ENCODE measurements around the gene PLCG2.

The PLCG2 gene

DNA sequence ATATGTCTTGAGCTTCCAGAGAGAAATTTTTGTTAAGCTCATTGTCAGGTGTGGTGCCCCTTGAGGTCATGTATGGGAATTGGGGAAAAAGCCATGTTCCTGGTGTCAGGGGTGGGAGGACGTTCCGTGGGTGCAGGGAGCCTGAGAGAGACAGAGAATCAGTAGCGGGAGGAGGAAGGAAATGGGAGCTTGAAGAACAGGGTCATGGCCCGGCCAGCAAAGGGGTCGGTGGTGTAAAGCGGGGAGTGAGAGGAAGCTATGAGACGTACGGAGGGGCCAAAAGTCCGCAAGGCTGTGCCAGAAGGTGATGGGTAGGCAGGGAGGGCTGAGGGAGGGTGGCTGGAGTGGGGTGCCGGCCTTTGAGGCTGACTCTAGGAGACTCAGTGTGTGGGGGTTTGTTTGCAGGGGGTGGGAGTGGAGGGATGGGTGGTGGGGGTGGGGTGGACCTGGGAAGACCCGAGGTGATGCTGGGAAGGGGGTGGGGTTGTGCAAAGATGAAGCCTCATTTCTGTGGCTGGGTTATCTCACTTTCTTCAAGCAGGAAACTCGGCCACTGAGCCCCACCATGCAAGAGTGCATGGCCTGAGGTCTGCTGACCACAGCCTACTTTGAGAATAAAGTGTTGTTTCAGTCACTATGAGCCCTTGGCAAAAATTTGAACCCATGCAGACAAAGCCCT lies 63.6 kb downstream of the PLCG2 start:
- CTCF ChIA-PET = no interaction called here

GRCh38 chr16:81843243-81843582 lies 64.1 kb downstream of the PLCG2 start:
- CTCF ChIA-PET = no interaction called here
- DNase-seq (ENCODE audit: low spot score) = no peak
- H3K27ac ChIP-seq = no peak overlapping the region
- no peak for TF ChIP-seq CTCF (conservative IDR thresholded peaks at IDR 0.05; ENCODE audit: low read depth)
- POLR2A ChIA-PET (ENCODE audit: low non-redundant PET) = no interaction called here

More for the DNA sequence above, 63.6 kb downstream of the PLCG2 start:
- TF ChIP-seq CTCF (conservative IDR thresholded peaks at IDR 0.05; ENCODE audit: low read depth) = no peak
- no peak for DNase-seq (ENCODE audit: low spot score)
- POLR2A ChIA-PET (ENCODE audit: low non-redundant PET) = no interaction called here
- H3K27ac ChIP-seq = no peak overlapping the region

- H3K27ac ChIP-seq = no peak overlapping the region
- CTCF ChIA-PET = interaction anchor here (0.6 kb wide), 1 partner anchor 124 kb away, joined by 5 read pairs; no protein-coding TSS in a partner anchor
- no peak for DNase-seq (ENCODE audit: low spot score)
- POLR2A ChIA-PET (ENCODE audit: low non-redundant PET) = no interaction called here
- TF ChIP-seq CTCF (conservative IDR thresholded peaks at IDR 0.05; ENCODE audit: low read depth) = no peak
Measured at GRCh38 chr16:81843683-81844082, 64.6 kb downstream of the PLCG2 start.

DNA sequence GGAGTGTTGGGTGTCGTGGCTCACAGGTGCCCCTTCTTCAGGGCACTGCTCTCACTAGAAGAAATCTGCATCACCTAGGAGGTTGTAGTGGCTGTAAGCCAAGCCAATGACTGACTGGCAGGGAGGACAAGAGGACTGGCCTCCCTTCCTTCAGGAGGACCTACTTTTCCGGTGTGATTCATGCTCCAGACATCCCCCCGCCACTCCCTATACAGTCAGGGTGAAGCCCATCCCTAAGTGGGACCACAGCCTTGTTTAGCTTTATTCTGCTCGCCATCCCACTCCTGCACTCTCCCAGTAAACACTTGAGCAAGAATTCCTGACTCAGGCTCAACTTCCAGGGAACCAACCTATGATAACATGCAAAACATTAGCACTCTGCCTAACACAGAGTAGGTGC lies 67.0 kb downstream of the PLCG2 start:
- no peak overlapping the region for H3K27ac ChIP-seq
- ChIA-PET POLR2A (ENCODE audit: low non-redundant PET) (no interaction called here), CTCF (interaction anchor here (0.8 kb wide), 1 partner anchor 28 kb away, joined by 3 read pairs; no protein-coding TSS in a partner anchor)
- TF ChIP-seq CTCF (conservative IDR thresholded peaks at IDR 0.05; ENCODE audit: low read depth) = no peak
- peak; percentile 56 for DNase-seq (ENCODE audit: low spot score)

GRCh38 chr16:81848306-81848853 lies 69.3 kb downstream of the PLCG2 start:
- ChIA-PET POLR2A (ENCODE audit: low non-redundant PET) (no interaction called here), CTCF (no interaction called here)
- no peak for DNase-seq (ENCODE audit: low spot score)
- TF ChIP-seq CTCF (conservative IDR thresholded peaks at IDR 0.05; ENCODE audit: low read depth) = no peak
- no peak overlapping the region for H3K27ac ChIP-seq

DNA sequence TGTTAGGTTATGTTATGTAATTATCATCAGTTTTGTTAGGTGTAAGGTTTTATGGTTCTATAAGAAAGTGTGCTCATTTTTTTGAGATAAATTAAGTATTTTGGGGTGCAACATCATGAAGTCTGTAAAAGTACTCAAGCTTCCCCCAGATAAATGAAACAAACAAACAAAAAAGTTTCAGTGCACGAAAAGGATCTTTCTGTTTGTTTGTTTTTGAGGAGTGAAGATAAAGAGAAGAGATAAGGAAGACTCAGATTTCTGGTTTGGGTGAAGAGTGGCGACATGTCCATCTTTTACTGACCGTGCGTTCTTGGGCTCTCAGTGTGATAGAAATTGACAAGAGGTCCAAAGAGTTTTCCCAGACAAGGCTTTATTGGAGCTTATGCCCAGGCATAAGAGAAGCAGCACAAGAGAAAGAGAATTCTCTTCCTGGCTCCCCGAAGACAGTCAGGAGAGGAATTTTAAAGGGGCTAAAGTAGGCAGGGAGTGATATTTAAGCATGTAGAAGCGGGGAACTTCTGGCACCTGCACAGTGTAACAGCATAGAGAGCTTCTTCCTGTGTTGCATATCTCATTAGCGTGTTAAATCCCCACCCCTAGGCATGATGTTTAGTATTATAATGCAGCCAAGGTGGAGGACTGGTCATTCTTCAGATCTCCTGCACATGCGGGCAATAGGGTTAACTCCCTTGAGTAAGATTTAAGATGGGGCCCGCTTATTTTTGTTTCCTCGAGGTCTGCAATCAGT lies 71.3 kb downstream of the PLCG2 start:
- DNase-seq (ENCODE audit: low spot score) = no peak
- CTCF ChIA-PET = interaction anchor here (0.9 kb wide), 1 partner anchor 23 kb away, joined by 3 read pairs; no protein-coding TSS in a partner anchor
- no peak overlapping the region for H3K27ac ChIP-seq
- POLR2A ChIA-PET (ENCODE audit: low non-redundant PET) = no interaction called here
- no peak for TF ChIP-seq CTCF (conservative IDR thresholded peaks at IDR 0.05; ENCODE audit: low read depth)
